Measurements from ENCODE around the gene TXNDC8.

- TF ChIP-seq CTCF (IDR thresholded peaks at IDR 0.05; ENCODE audit: insufficient read depth, low read depth, low read length) (no peak), EZH2 (IDR thresholded peaks at IDR 0.05; ENCODE audit: insufficient read depth, low read length) (no peak)
These were observed 45.8 kb upstream of the TXNDC8 start for GRCh38 chr9:110383491-110383890.
